GM19025 (cell line): ENCODE measurements around the gene SOAT2.

Experiments
- ATAC-seq: cut with Tn5 transposase; IDR thresholded peaks from one replicate; pipeline ENCODE4 v1.9.1; 2021; ENCODE audit warnings: mild to moderate bottlenecking, low read depth, moderate library complexity; ENCODE audit not compliant: unreplicated experiment

SOAT2 gene

GRCh38 chr12:53064613-53065436, 38.5 kb upstream of the SOAT2 start:
- ATAC-seq = no peak

GRCh38 chr12:53065470-53065869, 37.8 kb upstream of the SOAT2 start:
- no peak for ATAC-seq

DNA sequence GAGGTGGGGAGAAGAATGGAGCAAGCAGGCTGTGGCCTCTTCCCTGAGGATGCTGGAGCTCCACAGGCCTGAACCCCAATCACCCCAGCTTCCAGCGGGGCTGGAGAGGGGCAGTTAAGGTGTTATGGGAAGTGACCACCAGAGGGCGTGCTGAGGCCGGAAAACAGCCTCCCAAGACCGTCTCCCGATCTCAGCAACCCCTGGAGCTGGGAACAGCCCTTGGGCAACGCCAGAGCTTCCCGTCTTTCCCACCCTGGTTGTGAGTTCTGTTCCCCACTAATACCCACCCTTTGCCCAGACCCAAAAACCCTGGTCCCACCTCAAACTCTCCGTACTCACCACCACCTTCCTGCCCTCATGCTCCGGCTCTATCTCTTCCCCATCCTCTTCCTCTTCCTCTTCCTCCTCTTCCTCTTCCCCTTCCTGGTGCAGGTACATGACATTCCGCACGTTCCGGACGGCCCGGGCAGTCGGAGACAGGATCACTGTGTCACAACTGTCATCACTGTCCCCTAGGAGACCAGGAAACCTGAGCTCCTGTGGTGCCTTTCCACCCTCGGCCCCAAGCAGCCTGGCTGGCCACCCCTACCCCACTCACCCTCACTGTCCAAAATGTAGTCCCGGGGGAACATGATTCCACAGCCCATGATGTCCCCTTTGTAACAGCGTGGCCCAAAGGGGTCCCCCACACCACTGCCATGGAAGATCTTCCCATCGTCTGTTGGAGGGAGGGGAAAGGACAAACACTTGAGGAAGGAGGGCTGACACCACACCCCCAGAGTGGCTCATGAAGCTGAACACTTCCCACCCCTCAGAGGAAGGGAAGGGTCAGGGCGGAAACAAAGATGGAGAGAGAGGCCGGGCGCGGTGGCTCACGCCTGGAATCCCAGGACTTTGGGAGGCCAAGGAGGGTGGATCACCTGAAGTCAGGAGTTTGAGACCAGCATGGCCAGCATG, 37.0 kb upstream of the SOAT2 start:
- ATAC-seq = no peak

- ATAC-seq = no peak
Observed at GRCh38 chr12:53067074-53067992, 36.0 kb upstream of the SOAT2 start.

GRCh38 chr12:53067993-53068770, 35.1 kb upstream of the SOAT2 start:
- no peak for ATAC-seq

DNA sequence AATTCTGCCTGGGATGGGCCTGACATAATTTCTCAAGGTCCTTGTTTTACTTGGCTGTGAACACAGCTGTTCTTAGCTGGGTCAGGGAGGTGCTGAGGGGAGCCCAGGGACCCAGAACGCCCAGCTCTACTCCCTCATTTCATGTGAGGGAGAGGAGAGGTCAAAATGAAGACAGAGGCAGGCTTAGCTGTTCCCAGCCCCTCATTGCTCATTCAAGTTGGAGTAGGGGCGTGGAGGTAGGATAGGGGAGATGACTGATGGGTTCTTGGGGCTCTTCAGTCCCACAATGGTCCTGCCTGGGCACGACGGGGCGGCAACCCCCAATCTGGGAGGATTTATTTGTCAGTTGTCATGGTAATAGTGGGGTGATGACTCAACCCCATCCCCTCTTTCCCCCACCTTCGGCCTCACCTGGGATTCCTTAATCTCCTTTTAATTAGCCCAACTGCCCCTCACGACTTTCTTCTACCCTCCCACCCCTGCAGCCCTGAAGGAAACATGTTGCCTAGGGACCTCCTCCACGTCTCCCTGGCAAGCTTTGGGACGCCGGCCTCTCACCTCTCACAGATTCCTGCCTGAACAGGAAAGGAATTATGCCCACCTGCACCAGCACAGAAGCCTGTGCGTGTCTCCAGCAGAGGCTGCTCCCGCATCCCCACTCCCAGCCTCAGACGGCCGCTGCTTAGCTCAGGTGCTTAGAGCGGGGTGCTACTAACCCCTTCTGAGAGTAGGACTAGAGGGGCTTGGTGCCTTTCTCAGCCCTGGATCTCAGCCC, 34.3 kb upstream of the SOAT2 start:
- ATAC-seq = no peak

DNA sequence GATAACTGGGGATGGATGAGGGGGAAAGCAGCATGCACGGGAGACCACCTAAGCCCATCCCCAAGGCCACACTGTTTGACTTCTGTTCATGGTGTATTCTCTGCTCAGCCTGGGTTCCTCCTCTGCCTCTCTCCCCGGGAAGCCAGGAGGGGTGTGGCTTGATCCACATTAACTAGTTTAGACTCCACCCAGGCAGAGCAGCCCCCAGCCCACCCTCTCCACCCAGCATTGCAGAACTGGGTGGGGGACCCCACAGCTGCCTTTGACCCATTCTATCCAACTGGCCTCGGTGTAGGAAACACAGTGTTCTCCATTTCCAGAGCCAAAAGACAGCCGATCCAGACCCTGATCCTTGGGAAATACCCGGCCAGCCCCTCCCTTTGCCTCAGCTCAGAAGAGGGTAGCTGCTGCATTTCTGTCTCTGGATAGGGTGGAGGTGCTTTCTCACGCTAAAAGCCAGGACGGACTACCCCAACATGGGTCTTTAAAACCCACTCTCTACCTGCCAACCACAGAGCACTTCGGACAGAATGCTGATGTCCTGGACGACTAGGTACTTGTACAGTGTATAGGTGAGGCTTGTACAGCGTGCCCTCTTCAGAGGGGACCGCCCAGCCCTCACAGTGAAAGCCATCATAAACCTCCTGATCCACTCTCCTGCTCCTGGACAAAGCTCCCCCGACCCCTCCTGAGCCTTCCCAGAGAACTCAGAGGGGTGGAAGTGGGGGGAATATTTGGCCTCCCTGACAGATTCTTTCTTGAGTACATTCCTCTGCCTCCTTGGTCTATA, 33.5 kb upstream of the SOAT2 start:
- no peak for ATAC-seq

DNA sequence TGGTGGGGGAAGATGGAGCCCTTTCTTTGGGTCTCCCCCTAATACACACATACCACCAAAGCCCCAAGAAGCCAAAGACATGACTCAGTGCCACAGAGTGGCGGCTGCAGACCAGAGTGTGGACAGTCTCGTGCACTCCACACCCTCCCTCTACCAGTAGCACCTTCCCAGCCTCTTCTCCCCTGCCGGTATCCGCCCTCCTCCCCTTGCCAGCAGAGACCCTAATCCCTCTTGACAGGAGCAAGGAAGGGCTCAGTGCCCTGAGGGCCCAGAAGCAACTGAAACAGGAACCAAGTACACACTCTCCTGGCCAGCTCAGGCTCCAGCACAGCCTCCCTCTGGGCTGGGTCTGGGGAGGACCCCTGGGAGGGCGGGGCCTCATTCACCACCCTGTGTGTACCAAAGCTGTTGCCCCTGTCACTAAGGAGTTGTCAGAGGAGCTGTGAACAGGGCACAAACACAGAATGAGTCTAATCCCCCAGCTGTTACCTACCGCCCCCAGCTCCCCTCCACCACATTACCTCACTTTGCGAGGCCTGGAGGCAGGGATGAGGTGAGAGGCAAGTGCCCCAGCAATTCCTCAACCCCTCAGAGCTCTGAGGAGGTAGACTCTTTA, 32.3 kb upstream of the SOAT2 start:
- no peak for ATAC-seq

DNA sequence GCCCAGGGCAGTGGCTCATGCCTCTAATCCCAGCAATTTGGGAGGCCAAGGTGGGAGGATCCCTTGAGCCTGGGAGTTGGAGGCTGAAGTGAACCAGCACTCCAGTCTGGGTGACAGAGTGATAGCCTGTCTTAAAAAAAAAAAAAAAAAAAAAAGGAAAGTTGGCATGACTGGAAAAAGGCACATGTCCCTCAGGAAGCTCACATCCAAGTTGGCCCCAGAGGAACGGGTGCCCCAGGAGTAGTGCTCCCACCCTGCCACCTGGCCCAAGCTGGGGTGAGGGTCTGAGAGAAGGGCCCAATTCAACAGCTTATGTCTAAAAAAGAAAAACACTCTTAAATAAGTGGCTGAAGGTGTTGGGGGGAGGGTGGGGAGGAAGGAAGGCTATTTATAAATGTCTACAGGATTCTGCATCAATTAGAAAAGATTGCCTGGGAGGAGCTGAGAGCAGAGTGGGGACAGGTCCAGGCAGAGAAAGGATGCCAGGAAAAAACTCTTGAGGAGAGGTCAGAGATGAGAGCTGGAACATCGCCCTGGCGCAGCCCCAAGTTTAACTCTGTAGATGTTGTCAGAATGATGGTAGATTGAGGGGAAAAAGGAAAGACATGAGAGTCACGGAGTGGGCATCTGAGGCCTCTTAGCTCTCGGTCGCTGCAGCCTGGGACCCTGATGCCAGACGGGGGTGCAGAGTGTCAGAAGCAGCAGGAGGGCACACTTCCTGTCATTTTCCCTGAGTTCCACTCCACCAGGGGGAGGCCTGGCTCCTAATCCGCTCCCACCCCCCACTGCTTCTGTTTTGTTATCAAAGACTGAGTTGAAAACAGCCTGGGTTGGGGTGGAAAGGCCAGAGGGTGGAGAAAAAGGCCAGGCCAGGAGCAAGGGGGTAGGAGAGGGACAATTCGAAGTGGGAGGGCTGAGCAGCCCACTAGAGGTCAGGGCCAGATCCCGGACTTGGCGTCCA, 31.4 kb upstream of the SOAT2 start:
- no peak for ATAC-seq

DNA sequence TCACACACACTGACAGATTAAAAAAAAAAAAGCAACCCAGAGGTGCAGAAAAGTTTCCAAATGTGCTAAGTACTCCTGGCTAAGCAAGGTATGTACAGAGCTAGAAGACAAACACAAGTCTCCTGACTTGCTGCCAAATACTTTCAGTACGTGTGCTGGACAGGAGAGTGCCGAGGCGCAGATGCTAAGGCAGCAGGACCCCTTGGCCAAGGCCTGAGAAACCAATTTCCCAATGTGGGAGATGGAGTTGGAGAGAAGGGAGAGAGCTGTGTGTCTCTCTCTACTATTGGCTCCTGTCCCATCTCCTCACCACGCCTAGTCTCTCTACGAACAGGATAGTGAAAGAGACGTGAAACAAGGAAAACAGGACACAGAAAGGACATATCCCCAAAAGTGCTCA, 29.4 kb upstream of the SOAT2 start:
- no peak for ATAC-seq

GRCh38 chr12:53074283-53074998, 28.8 kb upstream of the SOAT2 start:
- no peak for ATAC-seq

GRCh38 chr12:53074999-53075370, 28.3 kb upstream of the SOAT2 start:
- ATAC-seq = no peak

DNA sequence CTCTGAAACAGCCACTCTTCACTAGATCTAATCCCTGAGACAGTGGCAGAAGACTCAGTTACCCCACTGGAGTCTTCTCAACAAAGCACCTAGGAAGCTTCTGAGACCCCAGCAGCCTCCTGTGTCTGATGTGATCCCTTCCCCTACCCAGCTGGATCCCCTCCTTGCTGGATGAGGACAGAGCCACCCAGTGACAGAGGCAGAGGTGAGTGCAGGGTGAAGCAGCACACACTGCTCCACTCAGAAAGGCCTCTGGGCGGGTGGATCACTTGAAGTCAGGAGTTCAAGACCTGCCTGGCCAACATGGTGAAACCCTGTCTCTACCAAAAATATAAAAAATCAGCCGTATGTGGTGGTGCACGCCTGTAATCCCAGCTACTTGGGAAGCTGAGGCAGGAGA, 26.8 kb upstream of the SOAT2 start:
- ATAC-seq = no peak

GRCh38 chr12:53077030-53077429, 26.3 kb upstream of the SOAT2 start:
- ATAC-seq = no peak

DNA sequence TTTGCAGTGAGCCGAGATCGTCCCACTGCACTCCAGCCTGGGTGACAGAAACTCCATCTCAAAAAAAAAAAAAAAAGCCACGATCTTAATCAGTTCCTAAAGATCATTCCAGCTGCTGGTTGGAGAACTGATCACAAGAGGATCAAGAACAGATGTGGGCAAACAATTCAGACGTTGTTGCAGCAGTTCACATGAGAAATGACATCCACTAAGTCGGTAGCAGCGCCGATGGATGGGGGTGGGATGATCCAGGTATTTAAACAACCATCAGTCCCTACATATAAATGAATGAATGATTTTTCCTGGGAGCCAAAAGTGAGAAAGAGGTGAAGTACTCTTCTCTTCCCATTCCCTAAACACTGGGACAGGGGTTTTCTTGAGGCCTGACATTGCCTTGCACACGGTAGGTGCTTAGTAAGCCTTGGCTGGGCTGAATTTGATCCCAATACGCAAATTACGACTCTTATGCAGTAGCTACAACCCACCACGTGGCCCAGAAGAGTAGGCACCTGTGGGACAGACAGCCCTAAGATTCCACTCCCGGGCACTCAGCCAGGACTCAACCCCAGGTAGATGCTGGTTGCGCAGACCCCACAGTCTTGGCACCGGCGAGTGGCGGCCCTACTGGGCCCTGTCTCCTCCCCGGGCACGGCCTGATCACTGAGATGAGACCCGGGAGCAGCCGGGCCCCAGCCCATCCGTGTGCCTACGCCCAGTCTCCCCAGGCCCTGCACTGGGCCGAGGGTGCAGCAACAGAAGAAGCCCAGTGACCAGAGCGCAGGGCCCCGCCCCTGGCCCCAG, 24.7 kb upstream of the SOAT2 start:
- no peak for ATAC-seq
